OCI-LY1 (cell line): Measurements from ENCODE around the gene HDAC10.

ENCODE experiments used
- CTCF ChIP-seq: fragments of 200-600 bp; sonication (generic), shearing (Covaris generic); IDR thresholded peaks from 2 replicates; pipeline ENCODE4 v1.5.1; 2017; ENCODE audit warnings: mild to moderate bottlenecking, antibody characterized with exemption, low read length, moderate library complexity, mixed read lengths
- EZH2 ChIP-seq: fragments of 200-600 bp; sonication (generic), shearing (Covaris generic); IDR thresholded peaks from 2 replicates; pipeline ENCODE4 v1.8.0; 2017; ENCODE audit warnings: borderline replicate concordance, mixed run types, mild to moderate bottlenecking, antibody characterized with exemption, low read length, moderate library complexity, mixed read lengths

- TF ChIP-seq CTCF: no peak
- TF ChIP-seq EZH2: no peak
Measured at GRCh38 chr22:50228366-50228765, 22.7 kb downstream of the HDAC10 start.
